NCI-H226 (cell line): ENCODE measurements around the gene ZNF516.

Experiments
- DNase-seq: peaks from one replicate; pipeline ENCODE4 v3.0.0-alpha.2; 2015

Gene ZNF516

DNA sequence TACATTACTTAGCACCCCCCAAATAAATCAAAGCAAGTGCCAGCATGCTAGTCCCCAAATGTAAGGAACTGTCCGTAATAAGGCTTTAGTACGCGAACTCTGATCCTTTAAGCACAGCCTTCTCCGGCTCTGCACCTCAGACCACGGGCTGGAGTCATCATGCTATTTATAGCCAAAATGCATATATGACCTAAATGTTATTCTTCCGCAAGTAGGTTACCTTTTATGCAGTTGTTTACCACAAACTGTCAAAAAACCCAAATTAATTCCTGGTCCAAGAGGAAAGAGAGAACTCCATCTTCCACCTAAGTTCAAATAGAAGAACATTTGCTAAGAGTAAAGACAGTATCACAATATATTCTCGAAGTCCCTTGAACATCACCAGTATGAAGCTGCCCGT, 42.7 kb downstream of the ZNF516 start:
- no peak for DNase-seq

DNA sequence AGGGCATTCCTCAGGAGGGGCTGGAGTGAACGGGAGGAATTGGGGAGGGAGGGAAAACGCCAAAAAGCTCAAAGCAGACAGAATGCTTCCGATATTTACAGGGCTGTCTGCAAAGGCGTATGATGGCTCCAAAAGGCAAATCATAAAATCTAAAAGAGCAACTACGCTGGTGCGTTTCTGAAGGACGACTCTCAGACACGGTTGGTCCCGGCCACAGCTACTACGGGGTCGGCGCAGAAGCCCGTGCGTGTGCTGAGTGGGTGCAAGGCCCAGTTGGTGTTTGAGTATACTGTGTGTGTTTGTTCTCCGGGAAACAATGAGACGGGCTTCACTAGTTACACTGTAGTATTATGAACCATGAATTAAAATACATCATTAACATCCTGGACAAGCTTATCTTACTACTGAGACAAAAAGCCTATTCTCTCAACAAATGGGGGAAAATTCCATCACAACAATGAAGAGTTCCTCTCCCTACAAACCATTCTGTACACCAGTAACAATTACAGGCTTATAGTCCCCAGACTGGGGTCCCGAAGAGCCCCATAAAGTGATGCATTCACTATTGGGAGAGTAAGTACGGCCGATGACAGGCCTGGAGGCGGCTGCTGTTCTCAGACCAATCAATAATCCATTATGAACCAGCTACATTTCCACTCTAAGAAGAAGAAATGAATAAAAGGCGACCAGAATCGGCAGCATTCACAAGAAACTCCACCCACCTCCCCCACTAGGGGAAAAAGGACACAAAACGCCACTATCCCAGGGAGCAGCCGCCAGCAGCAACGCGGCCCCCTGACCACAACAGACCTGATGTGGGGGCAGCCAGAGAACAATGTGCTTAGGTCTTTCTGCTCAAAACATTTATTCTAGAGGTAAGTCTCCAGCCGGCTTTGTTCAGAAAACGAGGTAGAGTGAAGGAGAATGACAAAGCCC, 43.4 kb downstream of the ZNF516 start:
- DNase-seq, result no peak

DNA sequence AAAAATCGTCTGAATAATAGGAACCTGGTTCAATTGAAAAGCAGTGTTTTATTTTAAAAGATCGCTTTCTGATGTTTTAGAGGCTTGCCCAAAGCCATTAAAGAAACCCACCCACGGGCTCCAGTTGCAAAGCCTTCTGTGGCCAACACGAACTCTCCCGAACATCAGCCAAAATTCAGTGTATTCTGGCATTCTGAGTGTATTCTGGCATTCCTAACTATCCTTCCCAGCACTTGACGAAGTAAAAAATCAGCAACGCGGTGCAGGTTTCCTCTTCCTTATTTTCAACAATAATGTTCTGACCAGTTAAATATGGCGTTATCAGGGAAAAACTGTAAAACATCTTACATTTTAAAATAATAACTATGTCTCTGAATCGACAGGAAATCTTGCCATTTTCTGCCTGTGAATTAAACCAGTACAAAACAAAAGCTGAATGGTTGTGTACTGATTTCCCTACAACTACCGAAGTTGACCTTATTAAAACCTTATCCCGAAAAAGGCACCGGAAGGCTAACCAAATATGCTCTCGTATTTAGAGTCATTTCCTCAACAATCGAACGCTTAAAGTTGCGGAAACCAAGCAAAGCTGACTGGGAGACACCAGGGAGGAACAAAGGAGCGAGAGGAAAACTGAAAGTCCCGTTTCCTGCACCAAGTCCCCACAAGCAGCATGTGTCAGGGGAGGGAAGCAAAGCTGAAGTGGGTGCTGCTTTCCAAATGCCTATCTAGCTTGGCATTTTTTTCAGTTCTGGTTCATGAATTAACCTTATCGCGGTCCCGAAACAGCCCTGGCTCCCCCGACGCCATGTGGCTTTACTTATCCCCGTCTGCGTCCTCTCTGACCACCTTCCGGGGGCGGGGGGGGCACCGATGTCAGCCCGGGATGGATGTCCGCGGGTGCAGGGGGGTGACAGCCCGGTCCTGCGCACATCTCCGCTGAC, 44.3 kb downstream of the ZNF516 start:
- no peak for DNase-seq

DNA sequence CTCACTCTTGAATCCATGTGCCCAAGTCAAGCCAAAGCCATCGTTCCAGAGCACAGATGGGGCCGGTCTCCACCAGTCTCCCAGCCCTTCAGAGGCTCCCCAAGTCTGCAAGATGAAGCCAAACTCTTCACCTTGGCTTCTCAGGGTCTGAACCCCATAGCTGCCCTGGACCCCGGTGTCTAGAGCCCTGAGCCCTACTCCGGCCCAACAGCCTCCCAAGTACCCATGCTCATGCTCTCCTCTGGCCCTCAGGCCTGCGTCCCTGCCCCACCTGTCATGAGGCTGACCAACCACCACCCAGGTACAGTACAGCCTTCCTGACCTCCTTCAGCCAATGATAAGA, 46.0 kb downstream of the ZNF516 start:
- DNase-seq, result no peak

DNA sequence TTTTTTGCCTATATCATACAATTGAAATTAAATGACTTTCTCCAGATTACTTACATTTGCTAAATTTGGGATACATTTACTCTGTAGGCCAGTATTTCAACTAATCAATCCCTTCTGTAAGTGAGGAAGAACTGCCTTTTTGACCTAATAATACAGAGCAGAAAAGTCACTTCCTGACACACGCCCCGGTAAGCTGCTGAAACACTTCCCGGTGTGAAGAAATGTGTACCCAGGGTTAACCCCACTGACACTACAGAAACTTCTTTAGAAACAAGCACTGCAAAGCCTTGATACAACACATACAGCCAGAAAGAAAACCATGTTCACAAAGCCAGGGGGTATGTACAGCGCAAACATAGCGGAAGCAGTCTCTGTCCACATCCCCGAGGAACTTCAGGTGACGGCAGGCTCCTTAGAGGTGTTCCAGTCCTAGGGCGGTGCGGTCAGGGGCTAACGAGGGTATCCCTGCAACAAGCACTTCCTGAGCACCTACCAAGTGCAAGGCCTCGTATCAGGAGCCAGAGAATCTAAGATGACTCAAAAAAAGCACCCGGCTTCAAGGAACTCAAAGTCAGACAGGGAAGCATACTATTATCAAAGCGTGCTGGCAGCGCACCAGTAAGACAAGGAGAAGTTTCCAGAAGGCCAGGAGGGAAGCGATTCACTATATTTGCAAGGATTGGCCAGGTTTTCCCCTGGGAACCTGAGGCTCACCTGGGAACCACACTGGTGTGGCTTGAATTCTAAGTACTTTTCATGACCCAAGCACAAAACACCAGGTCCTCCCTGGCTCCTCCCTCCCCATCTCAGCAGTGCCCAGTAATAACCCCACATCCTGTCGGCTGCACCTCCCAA, 46.6 kb downstream of the ZNF516 start:
- no peak for DNase-seq

DNA sequence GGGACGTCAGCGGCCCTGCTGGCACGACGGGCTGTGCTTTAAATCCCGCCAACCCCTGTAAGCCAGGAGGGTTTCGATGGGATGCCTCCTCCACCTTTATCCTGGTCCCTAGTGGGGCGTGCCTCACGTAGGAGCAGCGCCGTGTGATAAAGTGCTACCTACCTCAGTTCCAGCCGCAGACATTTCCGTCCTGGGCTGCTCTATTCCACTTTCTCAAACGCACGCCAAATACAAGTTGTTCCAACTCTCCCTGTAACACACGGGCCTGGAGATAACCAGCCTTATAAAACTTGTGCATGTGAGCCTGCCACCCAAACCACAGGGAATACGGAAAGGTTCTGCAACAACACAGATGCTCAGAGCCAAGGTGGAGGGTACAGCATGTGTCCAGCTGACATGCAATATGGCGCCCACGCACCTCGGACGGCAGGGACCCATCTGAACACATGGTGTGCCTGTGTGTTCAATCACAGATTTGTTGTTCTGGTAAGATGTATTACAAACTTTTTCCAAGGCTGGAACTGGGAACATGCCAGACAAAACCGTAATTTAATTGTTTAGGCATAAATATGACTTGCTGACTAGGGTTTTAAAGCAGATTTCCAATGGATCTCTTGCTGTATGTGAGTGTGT, 47.7 kb downstream of the ZNF516 start:
- no peak for DNase-seq

DNA sequence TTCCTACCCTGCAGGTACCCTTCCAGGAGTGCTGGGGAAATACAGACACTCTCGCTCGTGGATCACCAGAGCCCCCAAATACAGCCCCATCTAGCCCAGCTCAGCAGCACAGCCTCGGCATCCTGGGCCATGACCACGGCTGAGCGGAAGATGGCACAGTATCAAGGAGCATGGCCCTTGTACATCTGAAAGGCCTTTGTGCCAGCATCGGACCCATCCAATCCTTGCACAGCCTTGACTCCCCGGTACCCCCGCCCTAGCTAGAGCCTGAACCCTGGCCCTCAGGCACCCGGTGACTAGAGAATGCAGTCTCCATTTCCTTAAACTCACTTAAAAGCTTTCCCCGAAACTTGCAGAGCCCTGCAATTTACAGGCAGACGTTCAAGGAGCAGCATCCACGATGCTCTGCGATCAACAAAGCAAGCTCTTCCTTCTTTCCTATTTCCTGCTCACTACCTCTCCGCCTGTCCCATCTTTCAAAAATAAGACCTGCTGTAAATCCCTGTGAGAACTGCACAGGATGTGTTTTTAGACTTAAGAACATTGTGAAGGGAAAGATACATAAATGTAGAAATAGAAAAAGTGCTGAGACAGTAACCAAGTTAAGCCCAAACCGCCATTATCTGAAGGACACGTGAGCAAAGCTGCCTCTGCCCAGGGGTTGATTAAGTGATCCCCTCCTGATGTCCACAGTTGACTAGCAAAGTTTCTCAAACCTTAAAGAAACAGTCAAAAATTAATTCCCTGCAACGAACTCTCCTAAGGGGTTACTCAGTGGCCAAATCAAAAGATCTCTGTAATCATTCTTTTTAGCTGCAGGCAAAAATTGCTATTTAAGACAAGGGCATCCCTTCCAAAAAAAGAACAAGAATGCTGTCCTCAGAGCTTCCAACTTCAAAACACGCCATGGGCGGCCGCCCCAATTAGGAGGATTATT, 48.5 kb downstream of the ZNF516 start:
- no peak for DNase-seq

DNA sequence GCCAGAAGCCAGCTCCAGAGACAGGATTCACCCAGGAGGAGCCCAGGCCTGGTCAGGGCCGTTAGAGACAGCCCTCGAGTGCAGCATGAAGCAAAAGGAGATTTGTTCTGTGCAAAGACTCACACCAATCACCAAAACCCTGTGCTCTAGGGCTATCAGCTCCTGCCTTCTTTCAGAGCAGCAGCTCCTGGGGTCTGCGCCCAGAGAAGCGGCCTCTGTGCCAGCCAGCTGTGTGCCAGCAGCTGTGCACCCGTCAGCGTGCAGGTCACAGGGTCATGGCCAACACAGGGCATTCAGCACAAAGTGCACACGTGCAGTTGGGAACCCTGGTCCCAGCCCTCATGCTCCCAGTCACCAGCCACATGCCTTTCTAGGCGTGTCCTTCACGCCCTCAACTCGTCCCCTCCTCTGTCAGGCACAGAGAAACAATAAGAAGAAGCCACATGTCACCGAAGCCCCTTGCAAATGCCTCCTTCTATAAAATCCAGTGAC, 49.3 kb downstream of the ZNF516 start:
- DNase-seq, result no peak

DNA sequence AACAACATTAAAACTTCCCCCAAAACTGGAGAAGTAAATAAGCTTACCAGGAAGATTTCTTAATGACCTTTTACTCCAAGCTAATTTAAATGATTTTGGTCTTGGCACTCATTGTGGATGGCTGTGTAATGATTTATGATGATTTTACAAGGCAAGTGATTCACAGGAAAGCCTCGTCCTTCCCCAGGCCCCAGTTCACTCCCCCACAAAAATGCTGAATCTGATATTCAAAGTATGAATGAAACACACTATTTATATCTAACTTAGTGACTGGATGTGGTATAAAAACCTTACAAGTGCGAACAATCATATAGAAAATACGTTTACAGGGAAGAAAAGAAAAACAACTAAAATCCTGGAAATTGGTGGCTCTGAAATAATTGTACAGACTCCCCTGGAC, 49.8 kb downstream of the ZNF516 start:
- peak; percentile 69 for DNase-seq

DNA sequence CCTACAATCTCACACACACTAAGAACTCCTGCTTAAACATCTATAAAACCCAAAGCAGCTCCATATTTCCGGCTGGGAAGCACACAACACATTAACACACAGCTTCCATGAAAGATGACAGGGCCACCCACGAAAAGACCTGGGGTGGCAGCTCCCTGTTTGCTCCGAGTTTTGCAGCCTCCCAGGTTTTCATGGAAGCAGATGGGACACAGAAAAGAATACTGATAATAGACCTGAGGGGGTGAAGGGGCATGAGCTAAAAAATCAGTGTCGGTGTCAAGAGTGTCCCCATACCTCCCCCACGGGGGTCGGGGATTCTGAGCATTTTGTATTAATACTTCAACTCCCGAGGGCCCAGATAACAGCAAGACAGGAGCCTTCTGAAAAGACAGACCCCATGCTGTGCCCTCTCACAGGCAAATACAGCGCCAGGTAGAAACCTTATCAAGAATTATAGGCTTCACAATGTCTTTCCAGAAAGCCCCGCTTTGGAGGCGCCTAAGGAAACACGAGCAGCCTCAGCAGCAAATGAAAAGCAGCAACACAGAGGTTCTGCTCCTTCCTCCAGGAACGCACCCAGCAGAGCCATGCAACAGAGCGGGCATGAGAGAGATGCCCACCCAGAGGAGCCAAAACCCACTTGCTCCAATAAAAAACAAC, 50.5 kb downstream of the ZNF516 start:
- DNase-seq, result no peak

DNA sequence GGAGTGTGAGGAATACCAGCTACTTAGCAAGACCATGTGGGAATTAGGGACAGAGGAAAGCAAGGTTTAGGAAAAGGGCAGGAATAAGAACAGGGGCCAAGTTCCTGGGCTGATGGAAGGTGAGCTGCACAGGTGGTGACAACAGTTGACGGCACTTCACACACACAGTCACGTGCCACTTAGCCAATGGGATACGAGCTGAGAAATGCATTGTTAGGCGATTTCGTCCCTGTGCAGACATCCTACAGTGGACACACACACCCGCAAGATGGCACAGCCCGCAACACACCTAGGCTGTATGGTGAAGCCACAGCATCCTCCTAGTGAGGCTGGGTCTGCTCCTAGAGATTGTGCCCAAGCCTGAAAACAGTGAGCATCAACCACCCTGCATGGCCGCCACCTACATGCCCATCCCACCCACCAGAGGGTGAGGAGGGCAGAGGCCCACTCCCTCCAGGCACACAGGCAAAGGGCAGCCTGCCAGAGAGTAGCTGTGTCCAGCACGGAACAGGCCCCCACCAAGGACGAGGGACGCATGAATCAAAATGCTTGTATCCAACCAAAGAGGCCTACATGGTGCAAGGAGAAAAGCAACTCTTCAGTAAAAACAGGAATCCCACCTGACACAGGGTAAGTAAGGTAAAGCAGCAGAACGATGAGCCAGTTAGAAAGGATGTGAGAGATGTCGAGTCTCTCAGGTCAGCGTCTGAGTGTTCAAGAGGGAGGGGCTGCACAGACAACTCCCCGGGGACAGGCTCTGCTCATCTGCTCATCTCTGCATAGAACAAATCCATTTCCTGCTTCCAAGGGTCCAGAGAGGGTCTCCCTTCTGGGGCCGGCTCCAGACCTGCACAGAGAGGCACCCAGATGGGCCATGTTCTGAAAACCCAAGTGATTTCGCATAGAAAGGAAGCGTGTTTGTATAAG, 51.3 kb downstream of the ZNF516 start:
- DNase-seq, result no peak

DNA sequence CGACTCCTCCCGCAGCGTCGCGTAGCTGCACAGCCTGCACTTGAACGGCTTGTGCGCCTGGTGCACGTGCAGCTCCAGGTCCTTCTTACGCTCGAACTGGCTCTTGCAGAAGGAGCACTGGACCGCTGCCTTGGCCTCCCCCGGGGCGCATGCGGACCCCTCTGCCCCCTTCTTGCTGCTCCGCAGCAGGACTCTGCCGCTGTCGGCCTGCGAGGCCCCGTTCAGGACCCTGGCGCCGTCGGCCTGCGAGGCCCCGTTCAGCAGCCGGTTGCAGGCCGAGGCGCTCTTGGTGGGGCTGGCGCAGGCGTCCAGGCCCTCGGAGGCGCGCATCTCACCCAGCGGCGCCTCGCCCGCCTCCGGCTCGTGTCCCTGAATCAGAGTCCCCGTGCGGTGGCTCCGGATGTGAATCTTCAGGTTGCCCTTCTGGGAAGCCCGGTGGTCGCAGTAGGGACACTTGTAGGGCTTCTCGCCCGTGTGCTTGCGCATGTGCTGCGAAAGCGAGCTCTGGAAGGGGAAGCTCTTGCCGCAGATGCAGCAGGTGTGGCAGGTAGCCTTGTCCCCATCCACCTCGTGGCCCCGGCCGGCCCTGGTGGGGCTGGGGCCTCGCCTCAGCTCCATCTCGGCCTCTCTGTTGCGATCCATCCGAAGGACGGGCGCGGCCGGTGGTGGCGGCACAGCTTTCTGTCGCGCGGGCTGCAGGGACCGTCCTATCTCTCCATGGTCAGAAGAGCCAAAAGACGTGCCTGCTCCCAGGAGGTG, 52.5 kb downstream of the ZNF516 start:
- no peak for DNase-seq

DNA sequence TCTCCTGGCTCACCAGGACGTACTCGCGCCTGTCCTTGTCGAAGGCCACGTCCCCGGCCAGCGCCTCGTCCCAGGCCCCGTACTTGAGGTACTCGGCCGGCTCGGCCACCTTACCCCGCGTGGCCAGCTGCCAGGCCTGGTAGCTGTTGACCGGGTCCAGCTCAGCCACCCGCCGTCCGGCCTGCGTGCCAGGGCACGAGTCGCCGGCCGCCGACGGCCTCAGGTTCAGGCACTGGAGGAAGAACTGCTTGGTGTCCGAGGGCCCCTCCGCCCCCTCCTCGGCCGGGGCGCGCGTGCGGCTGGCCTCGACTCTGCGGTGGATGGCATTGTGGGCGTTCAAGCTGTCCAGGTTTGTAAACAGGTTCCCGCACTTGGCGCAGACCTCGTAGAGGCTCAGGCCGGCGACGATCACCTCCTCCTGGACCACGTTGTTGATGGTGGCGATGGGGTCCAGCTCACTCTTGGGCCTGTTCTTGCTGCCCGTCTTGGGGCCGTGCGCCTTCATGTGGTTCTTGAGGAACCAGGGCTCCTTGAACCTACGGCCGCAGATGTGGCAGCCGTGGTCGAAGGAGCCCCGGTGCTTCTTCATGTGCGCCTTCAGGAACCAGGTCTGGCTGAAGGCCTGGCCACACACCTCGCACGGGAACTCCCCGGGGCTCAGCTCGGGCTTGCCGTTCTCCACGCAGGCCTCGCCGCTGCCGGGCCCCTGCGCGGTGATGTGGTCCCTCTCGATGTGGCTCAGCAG, 53.2 kb downstream of the ZNF516 start:
- no peak for DNase-seq

DNA sequence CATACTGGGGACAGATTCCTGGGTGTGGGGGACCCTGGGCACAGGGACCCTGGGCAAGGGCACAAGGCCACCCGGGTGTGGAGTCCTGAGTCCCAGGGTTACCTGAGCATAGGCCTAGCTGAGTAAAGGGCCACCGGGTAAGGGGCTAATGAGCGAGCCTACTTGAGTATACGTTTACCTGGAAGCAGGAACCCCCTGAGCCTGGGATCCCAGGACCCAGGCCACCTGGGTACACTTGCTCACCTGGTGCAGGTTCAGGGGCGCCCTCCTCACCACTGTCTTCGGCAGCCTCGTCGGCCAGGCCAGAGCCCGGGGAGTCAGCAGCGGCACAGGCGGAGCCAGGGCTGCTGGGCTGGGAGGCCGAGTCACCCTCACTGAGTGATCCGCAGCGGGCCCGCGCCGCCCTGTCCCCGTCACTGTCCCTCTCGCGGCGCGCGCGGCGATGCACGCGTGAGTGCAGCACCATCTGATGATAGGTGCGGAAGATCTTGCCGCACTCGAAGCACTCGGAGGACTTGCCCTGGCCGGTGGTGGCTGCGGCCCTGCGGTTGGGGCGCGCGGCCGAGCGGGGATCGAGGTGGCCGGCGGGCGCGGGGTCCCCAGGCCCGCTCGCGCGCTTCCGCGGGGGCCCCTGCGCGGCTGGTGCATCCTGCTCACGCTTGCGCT, 53.9 kb downstream of the ZNF516 start:
- no peak for DNase-seq

DNA sequence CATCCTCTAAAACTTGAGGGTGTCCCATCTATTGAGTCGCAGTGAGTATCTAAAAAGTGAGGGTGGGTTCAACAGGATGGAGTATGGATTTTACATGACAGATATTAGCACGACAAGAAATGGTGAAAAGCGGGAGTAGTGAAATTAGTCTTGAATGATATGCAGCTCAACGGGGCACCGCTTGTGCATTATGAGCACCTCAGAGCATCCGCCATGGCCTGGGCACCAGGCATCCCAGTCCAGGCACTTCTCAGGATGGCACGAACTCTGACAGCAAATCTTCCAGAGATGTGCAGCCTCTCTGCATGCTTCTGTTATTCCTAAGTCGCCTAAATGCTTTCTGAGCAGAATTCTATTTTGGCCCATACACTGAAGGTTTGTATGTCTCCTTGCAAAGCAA, 57.1 kb downstream of the ZNF516 start:
- DNase-seq, result no peak

DNA sequence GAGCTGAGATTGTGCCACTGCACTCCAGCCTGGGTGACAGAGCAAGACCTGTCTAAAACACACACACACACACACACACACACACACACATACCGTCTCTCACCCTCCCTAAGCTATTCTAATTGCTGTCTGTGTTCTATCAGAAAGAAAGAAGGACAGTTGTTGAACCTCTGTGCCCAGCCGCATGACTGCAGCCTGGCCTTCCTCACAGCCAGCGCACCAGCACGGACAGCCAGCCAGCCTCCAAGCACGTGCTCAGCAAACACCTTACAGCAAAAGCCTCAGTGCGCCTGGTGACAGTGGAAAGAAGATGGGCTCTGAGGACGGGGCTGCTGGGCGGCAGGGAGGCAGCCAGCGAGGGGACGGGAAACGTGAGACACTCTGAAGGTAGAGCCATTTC, 58.0 kb downstream of the ZNF516 start:
- no peak for DNase-seq

DNA sequence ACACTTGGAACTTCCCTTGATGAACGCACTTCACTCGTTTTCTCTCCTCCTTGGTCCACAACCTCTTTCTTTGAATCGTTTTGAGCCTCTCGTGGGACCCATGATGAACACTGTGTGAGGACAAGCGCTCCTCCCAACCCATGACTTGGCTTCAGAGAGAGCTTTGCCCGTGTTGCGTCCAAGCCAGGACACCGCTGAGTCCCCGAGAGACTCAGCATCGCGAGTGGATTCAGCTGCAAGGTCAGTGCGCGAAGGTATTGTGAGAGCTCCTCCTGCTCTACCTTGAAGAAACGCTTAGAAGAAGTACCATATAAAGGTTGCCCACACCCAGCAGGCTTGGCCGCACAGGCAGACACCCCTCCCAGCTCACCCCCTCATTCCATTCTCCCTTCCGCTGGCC, 58.7 kb downstream of the ZNF516 start:
- no peak for DNase-seq
